Gastroesophageal sphincter (tissue), 3 donors: Measurements from ENCODE around the gene STK32A.

Source experiments
- CTCF ChIP-seq, 4 experiments: fragments of 200-600 bp in 2 of 4; fragments of 450-650 bp in 2 of 4; sonication (generic) in 1 of 4; IDR thresholded peaks; one replicate each; pipeline ENCODE4 v1.5.1; 2017 to 2019; ENCODE audit warnings: antibody characterized with exemption in 4 of 4, mild to moderate bottlenecking in 2 of 4, moderate library complexity in 2 of 4
- EP300 ChIP-seq: sonication (generic); formaldehyde crosslinking; IDR thresholded peaks from one replicate; pipeline ENCODE4 v1.6.1; 2017; ENCODE audit warnings: antibody characterized with exemption, mild to moderate bottlenecking
- POLR2A ChIP-seq, 2 donors: fragments of 450-650 bp; IDR thresholded peaks; one replicate each; pipeline ENCODE4 v1.6.1; 2017; ENCODE audit warnings: antibody characterized with exemption in 2 of 2, mild to moderate bottlenecking in 2 of 2, moderate library complexity in 1 of 2

- TF ChIP-seq CTCF (IDR thresholded peaks at IDR 0.05), result no peak
- no peak for TF ChIP-seq POLR2A (IDR thresholded peaks at IDR 0.05)
- TF ChIP-seq EP300, result no peak
Measured at GRCh38 chr5:147434049-147434448, 199.2 kb downstream of the STK32A start.
